ENCODE measurements around the gene KCNJ18. TPM values are rescaled to one million over a fixed set of nuclear protein-coding genes. Genes with fewer than 3 reads are reported as not detected.
"Not testable (repeated sequence)": the region's sequence is repeated elsewhere in the genome, so short reads cannot be mapped to it uniquely, and the experiment has no call there.

The KCNJ18 gene
- total RNA-seq, 3 donors from 2014 or later: not detected

- DNase-seq (no peak), ATAC-seq (no peak)
- H3K4me1 ChIP-seq (ENCODE audit: low read depth): no peaks in the 10 kb centered on the region
- TF ChIP-seq CTCF (IDR thresholded peaks at IDR 0.05): no peak
- H3K4me3 ChIP-seq: no peak overlapping the region
- H3K36me3 ChIP-seq (ENCODE audit: low read depth): no peaks in the 10 kb centered on the region
- intact Hi-C loops (cut with DNase I, micrococcal nuclease): no loop called here
- no peaks in the 10 kb centered on the region for H3K9me3 ChIP-seq
Measured at GRCh38 chr17:21742326-21742725, 50.0 kb downstream of the KCNJ18 start.

- DNase-seq; intact Hi-C loops (cut with DNase I, micrococcal nuclease); H3K36me3 ChIP-seq (ENCODE audit: low read depth); H3K4me1 ChIP-seq (ENCODE audit: low read depth); H3K4me3 ChIP-seq; ATAC-seq; H3K9me3 ChIP-seq: not testable (repeated sequence)
Measured at GRCh38 chr17:21744151-21744550, 51.8 kb downstream of the KCNJ18 start.

- H3K4me3 ChIP-seq; intact Hi-C loops (cut with DNase I, micrococcal nuclease); H3K9me3 ChIP-seq; DNase-seq; ATAC-seq; H3K36me3 ChIP-seq (ENCODE audit: low read depth); H3K4me1 ChIP-seq (ENCODE audit: low read depth): not testable (repeated sequence)
Measured at GRCh38 chr17:21744621-21745020, 52.3 kb downstream of the KCNJ18 start.

- ATAC-seq; intact Hi-C loops (cut with DNase I, micrococcal nuclease); DNase-seq; H3K4me1 ChIP-seq (ENCODE audit: low read depth); H3K9me3 ChIP-seq; H3K4me3 ChIP-seq; H3K36me3 ChIP-seq (ENCODE audit: low read depth): not testable (repeated sequence)
Measured at GRCh38 chr17:21745385-21746054, 53.2 kb downstream of the KCNJ18 start.

- H3K9me3 ChIP-seq; intact Hi-C loops (cut with DNase I, micrococcal nuclease); H3K36me3 ChIP-seq (ENCODE audit: low read depth); DNase-seq; H3K4me1 ChIP-seq (ENCODE audit: low read depth); H3K4me3 ChIP-seq; ATAC-seq: not testable (repeated sequence)
Measured at GRCh38 chr17:21746415-21746814, 54.1 kb downstream of the KCNJ18 start.

- H3K4me3 ChIP-seq; ATAC-seq; DNase-seq; H3K4me1 ChIP-seq (ENCODE audit: low read depth); H3K36me3 ChIP-seq (ENCODE audit: low read depth); H3K9me3 ChIP-seq; intact Hi-C loops (cut with DNase I, micrococcal nuclease): not testable (repeated sequence)
Measured at GRCh38 chr17:21747195-21747915, 55.0 kb downstream of the KCNJ18 start.

- H3K4me3 ChIP-seq; ATAC-seq; DNase-seq; H3K9me3 ChIP-seq; H3K4me1 ChIP-seq (ENCODE audit: low read depth); intact Hi-C loops (cut with DNase I, micrococcal nuclease); H3K36me3 ChIP-seq (ENCODE audit: low read depth): not testable (repeated sequence)
Measured at GRCh38 chr17:21748686-21749085, 56.4 kb downstream of the KCNJ18 start.

GRCh38 chr17:21749696-21750531 is 57.6 kb downstream of the KCNJ18 start:
- H3K4me1 ChIP-seq (ENCODE audit: low read depth); intact Hi-C loops (cut with DNase I, micrococcal nuclease); H3K36me3 ChIP-seq (ENCODE audit: low read depth); ATAC-seq; H3K9me3 ChIP-seq; H3K4me3 ChIP-seq: not testable (repeated sequence)
- peak in 1 of 3 donors; percentile 33 for DNase-seq

GRCh38 chr17:21751111-21751510 is 58.8 kb downstream of the KCNJ18 start:
- H3K4me1 ChIP-seq (ENCODE audit: low read depth); H3K9me3 ChIP-seq; intact Hi-C loops (cut with DNase I, micrococcal nuclease); H3K36me3 ChIP-seq (ENCODE audit: low read depth); DNase-seq; ATAC-seq; H3K4me3 ChIP-seq: not testable (repeated sequence)

Measured in mucosa of descending colon (tissue), 3 donors.